H1 (cell line): Measurements from ENCODE around the gene MED12L. TPM values are rescaled to one million over a fixed set of nuclear protein-coding genes. Genes with fewer than 3 reads are reported as not detected.

Experiments used
- CBX5 ChIP-seq: fragments of 300-800, 300-1000 bp; sonication (generic); IDR thresholded peaks from 2 replicates; pipeline ENCODE4 v1.7.1; 2016; ENCODE audit warnings: antibody characterized with exemption, low read length, low read depth
- CREB1 ChIP-seq: IDR thresholded peaks from 2 replicates; pipeline ENCODE4 v1.6.1; 2012; ENCODE audit warnings: inconsistent platforms
- CTBP2 ChIP-seq: IDR thresholded peaks from 2 replicates; pipeline ENCODE4 v1.7.0; 2011; ENCODE audit warnings: borderline replicate concordance, mild to moderate bottlenecking, moderate library complexity, mixed read lengths, low read length; ENCODE audit not compliant: insufficient read depth, insufficient read length
- KDM1A ChIP-seq: fragments of 200-600, 300-600 bp; sonication (generic); IDR thresholded peaks from 2 replicates; pipeline ENCODE4 v1.7.1; 2016; ENCODE audit warnings: mild to moderate bottlenecking, low read length, borderline replicate concordance
- POLR2A ChIP-seq, 2 experiments: IDR thresholded peaks; 1 replicate in 1 of 2; 2 replicates in 1 of 2; pipeline ENCODE4 v1.6.1; 2011; ENCODE audit warnings: low read depth in 2 of 2, low read length in 2 of 2, mild to moderate bottlenecking in 2 of 2; ENCODE audit errors: control extremely low read depth in 1 of 2
- POU5F1 ChIP-seq: IDR thresholded peaks from 2 replicates; pipeline ENCODE4 v1.6.1; 2011; ENCODE audit warnings: low read depth, mild to moderate bottlenecking, low read length, moderate library complexity
- RFX5 ChIP-seq: IDR thresholded peaks from 2 replicates; pipeline ENCODE4 v1.6.1; 2011; ENCODE audit warnings: low read depth, low read length, improper control_type of control experiment, borderline replicate concordance
- SIX5 ChIP-seq: IDR thresholded peaks from 2 replicates; pipeline ENCODE4 v1.6.1; 2011; ENCODE audit warnings: mild to moderate bottlenecking, low read depth, low read length
- SP1 ChIP-seq: IDR thresholded peaks from 2 replicates; pipeline ENCODE4 v1.6.1; 2011; ENCODE audit warnings: low read depth, low read length
- SRF ChIP-seq: IDR thresholded peaks from 2 replicates; pipeline ENCODE4 v1.6.1; 2011; ENCODE audit warnings: mild to moderate bottlenecking, low read depth, low read length, moderate library complexity
- TEAD4 ChIP-seq: IDR thresholded peaks from 2 replicates; pipeline ENCODE4 v1.6.1; 2012; ENCODE audit warnings: low read depth, low read length, inconsistent platforms, mixed read lengths
- polyA plus RNA-seq, 7 experiments: library from polyadenylated mRNA; depleted of rRNA in 3 of 7; stranded (reverse) in 5 of 7; unstranded in 2 of 7; fragments of >200 nt in 5 of 7; fragments of 200-250 nt in 2 of 7; gene quantifications; 1 replicate in 5 of 7; 2 replicates in 1 of 7; 4 replicates in 1 of 7; pipeline versions ENCODE4 v1.2.1 to v1.2.3, GENCODE V29; 2011 to 2013; ENCODE audit warnings: missing spikeins in 2 of 7, mixed read lengths in 2 of 7
- total RNA-seq: library from RNA; stranded (reverse); fragmentation: NEBNext Ultra II Directional; extraction: Animal tissue kit (Norgen Biotek cat#: 25700); gene quantifications from 2 replicates; pipeline ENCODE4 v1.2.1, GENCODE V29; 2021
- TF ChIP-seq, protein P1 (sequence below): fragments of 300-600 bp; sonication (generic); IDR thresholded peaks from 2 replicates; pipeline ENCODE4 v1.7.1; 2012; ENCODE audit warnings: low read length, moderate library complexity, mild to moderate bottlenecking, inconsistent platforms; ENCODE audit not compliant: insufficient replicate concordance

Gene MED12L
- total and polyA plus RNA-seq, 2 of the 8 experiments (the other 6 are each of a cell fraction or from before 2014, with no cell fraction given) = 3.6 to 26.2 TPM

GRCh38 chr3:151044706-151045105 is 40.8 kb upstream of the MED12L start (continued):
- TF ChIP-seq, protein P1, sequence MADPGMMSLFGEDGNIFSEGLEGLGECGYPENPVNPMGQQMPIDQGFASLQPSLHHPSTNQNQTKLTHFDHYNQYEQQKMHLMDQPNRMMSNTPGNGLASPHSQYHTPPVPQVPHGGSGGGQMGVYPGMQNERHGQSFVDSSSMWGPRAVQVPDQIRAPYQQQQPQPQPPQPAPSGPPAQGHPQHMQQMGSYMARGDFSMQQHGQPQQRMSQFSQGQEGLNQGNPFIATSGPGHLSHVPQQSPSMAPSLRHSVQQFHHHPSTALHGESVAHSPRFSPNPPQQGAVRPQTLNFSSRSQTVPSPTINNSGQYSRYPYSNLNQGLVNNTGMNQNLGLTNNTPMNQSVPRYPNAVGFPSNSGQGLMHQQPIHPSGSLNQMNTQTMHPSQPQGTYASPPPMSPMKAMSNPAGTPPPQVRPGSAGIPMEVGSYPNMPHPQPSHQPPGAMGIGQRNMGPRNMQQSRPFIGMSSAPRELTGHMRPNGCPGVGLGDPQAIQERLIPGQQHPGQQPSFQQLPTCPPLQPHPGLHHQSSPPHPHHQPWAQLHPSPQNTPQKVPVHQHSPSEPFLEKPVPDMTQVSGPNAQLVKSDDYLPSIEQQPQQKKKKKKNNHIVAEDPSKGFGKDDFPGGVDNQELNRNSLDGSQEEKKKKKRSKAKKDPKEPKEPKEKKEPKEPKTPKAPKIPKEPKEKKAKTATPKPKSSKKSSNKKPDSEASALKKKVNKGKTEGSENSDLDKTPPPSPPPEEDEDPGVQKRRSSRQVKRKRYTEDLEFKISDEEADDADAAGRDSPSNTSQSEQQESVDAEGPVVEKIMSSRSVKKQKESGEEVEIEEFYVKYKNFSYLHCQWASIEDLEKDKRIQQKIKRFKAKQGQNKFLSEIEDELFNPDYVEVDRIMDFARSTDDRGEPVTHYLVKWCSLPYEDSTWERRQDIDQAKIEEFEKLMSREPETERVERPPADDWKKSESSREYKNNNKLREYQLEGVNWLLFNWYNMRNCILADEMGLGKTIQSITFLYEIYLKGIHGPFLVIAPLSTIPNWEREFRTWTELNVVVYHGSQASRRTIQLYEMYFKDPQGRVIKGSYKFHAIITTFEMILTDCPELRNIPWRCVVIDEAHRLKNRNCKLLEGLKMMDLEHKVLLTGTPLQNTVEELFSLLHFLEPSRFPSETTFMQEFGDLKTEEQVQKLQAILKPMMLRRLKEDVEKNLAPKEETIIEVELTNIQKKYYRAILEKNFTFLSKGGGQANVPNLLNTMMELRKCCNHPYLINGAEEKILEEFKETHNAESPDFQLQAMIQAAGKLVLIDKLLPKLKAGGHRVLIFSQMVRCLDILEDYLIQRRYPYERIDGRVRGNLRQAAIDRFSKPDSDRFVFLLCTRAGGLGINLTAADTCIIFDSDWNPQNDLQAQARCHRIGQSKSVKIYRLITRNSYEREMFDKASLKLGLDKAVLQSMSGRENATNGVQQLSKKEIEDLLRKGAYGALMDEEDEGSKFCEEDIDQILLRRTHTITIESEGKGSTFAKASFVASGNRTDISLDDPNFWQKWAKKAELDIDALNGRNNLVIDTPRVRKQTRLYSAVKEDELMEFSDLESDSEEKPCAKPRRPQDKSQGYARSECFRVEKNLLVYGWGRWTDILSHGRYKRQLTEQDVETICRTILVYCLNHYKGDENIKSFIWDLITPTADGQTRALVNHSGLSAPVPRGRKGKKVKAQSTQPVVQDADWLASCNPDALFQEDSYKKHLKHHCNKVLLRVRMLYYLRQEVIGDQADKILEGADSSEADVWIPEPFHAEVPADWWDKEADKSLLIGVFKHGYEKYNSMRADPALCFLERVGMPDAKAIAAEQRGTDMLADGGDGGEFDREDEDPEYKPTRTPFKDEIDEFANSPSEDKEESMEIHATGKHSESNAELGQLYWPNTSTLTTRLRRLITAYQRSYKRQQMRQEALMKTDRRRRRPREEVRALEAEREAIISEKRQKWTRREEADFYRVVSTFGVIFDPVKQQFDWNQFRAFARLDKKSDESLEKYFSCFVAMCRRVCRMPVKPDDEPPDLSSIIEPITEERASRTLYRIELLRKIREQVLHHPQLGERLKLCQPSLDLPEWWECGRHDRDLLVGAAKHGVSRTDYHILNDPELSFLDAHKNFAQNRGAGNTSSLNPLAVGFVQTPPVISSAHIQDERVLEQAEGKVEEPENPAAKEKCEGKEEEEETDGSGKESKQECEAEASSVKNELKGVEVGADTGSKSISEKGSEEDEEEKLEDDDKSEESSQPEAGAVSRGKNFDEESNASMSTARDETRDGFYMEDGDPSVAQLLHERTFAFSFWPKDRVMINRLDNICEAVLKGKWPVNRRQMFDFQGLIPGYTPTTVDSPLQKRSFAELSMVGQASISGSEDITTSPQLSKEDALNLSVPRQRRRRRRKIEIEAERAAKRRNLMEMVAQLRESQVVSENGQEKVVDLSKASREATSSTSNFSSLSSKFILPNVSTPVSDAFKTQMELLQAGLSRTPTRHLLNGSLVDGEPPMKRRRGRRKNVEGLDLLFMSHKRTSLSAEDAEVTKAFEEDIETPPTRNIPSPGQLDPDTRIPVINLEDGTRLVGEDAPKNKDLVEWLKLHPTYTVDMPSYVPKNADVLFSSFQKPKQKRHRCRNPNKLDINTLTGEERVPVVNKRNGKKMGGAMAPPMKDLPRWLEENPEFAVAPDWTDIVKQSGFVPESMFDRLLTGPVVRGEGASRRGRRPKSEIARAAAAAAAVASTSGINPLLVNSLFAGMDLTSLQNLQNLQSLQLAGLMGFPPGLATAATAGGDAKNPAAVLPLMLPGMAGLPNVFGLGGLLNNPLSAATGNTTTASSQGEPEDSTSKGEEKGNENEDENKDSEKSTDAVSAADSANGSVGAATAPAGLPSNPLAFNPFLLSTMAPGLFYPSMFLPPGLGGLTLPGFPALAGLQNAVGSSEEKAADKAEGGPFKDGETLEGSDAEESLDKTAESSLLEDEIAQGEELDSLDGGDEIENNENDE = no peak
- TF ChIP-seq CBX5 (no peak), SP1 (no peak), SRF (no peak), TEAD4 (no peak), POU5F1 (no peak), CREB1 (no peak), RFX5 (no peak), POLR2A (IDR thresholded peaks at IDR 0.05; ENCODE audit: control extremely low read depth in 1 of 2, low read depth in 2 of 2, low read length in 2 of 2) (no peak), SIX5 (no peak), KDM1A (no peak), CTBP2 (no peak)
